Measurements from ENCODE around the gene KAT6B.

Gene KAT6B

DNA sequence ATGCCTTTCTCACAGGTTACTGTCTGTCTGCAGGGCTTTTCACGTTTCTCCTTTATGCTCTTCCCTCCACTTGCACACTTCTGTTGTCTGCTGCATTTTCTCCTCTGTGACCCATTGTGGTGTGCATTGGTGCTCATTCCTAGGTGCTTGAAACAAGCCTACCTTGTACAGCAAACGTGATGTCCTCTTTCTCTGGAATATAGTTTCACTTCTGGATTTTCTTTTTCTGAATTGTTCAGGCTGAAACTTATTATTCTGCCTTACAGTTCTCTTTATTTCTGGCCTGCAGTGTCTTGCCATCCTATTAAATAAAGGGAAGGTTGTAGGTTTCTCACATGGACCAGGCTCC, 156.2 kb downstream of the KAT6B start:
- Histone ChIP-seq H3K27ac (ENCODE audit: extremely low read depth, low read depth, low read length) (no peak overlapping the region), H3K9me3 (ENCODE audit: control insufficient read depth, insufficient read depth, low read depth, low read length) (no peaks in the 10 kb centered on the region), H3K4me1 (ENCODE audit: control insufficient read depth, insufficient read depth, low read length) (no peaks in the 10 kb centered on the region), H3K4me3 (ENCODE audit: low read depth, low read length) (no peak overlapping the region), H3K36me3 (ENCODE audit: control insufficient read depth in 2 of 2, insufficient read depth in 1 of 2, low read length in 2 of 2) (peaks cover 0 to 18% of the 10 kb centered on the region in 2 experiments; a peak in 1 of 3 replicates)
- TF ChIP-seq SCRT2 (tag by site-specific recombination; IDR thresholded peaks at IDR 0.05) (no peak), ZNF2 (tag by site-specific recombination; IDR thresholded peaks at IDR 0.05) (no peak), ZNF707 (tag by site-specific recombination; IDR thresholded peaks at IDR 0.05) (no peak), ZBTB1 (tag by site-specific recombination; IDR thresholded peaks at IDR 0.05) (no peak), ZNF10 (tag by site-specific recombination; IDR thresholded peaks at IDR 0.05) (no peak), ZFP69B (tag by site-specific recombination; IDR thresholded peaks at IDR 0.05) (no peak), MYNN (tag by site-specific recombination; IDR thresholded peaks at IDR 0.05; ENCODE audit: borderline replicate concordance) (no peak), IKZF3 (tag by site-specific recombination; IDR thresholded peaks at IDR 0.05) (no peak), ZNF324 (tag by site-specific recombination; IDR thresholded peaks at IDR 0.05) (no peak), ZNF266 (tag by site-specific recombination; IDR thresholded peaks at IDR 0.05; ENCODE audit: low read depth) (no peak), ZNF843 (tag by site-specific recombination; IDR thresholded peaks at IDR 0.05) (no peak), ZNF366 (tag by site-specific recombination; conservative IDR thresholded peaks at IDR 0.05) (no peak), ZNF549 (tag by site-specific recombination; IDR thresholded peaks at IDR 0.05) (no peak), ZNF292 (tag by site-specific recombination; IDR thresholded peaks at IDR 0.05; ENCODE audit: borderline replicate concordance, low read depth) (no peak), ZNF133 (tag by site-specific recombination; IDR thresholded peaks at IDR 0.05) (no peak), ZNF558 (tag by site-specific recombination; IDR thresholded peaks at IDR 0.05) (no peak)
- TF ChIP-seq, protein P1, sequence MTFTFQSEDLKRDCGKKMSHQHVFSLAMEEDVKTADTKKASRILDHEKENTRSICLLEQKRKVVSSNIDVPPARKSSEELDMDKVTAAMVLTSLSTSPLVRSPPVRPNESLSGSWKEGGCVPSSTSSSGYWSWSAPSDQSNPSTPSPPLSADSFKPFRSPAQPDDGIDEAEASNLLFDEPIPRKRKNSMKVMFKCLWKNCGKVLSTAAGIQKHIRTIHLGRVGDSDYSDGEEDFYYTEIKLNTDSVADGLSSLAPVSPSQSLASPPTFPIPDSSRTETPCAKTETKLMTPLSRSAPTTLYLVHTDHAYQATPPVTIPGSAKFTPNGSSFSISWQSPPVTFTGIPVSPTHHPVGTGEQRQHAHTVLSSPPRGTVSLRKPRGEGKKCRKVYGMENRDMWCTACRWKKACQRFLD (tag by site-specific recombination; IDR thresholded peaks at IDR 0.05), result no peak
- CTCF ChIA-PET, result interaction anchor here (0.6 to 1.2 kb wide), 2 partner anchors 78 to 966 kb away, joined by 3 to 4 read pairs; no protein-coding TSS in a partner anchor
- POLR2A ChIA-PET, result no interaction called here

DNA sequence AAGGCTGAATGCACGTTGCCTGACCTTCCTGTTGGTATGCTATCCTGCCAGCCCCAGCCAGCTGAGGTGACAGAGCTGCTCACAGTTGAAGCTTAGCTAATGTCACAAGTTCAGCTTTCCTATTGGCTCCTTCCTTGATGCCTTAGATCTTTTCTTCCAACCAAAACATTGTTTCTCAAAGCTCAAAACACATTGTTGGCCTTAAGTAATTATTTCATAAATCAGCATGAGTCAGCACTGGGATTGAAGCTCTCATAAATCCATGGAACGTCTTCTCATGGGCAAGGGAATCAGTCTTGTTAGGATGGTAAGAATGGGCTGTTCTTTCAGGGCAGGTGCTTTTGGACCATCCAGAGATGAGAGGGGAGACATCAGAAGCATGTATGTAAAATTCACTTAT, 157.0 kb downstream of the KAT6B start:
- POLR2A ChIA-PET, result no interaction called here
- H3K4me1 ChIP-seq (ENCODE audit: control insufficient read depth, insufficient read depth, low read length), result no peaks in the 10 kb centered on the region
- H3K36me3 ChIP-seq (ENCODE audit: control insufficient read depth in 2 of 2, insufficient read depth in 1 of 2, low read length in 2 of 2), result peaks cover 0 to 18% of the 10 kb centered on the region in 2 experiments; a peak in 1 of 3 replicates
- H3K27ac ChIP-seq (ENCODE audit: extremely low read depth, low read depth, low read length), result no peak overlapping the region
- no peak for TF ChIP-seq ZNF623 (tag by site-specific recombination; IDR thresholded peaks at IDR 0.05)
- no peak for TF ChIP-seq ZNF777 (tag by site-specific recombination; IDR thresholded peaks at IDR 0.05; ENCODE audit: borderline replicate concordance)
- TF ChIP-seq ZNF747 (tag by site-specific recombination; IDR thresholded peaks at IDR 0.05), result no peak
- no peak for TF ChIP-seq ZFP69B (tag by site-specific recombination; IDR thresholded peaks at IDR 0.05)
- TF ChIP-seq ZNF629 (tag by site-specific recombination; IDR thresholded peaks at IDR 0.05), result no peak
- CTCF ChIA-PET, result interaction anchor here (0.6 to 1.2 kb wide), 5 partner anchors 9 to 965 kb away, joined by 3 to 4 read pairs (median 3); no protein-coding TSS in a partner anchor
- no peak overlapping the region for H3K4me3 ChIP-seq (ENCODE audit: low read depth, low read length)
- H3K9me3 ChIP-seq (ENCODE audit: control insufficient read depth, insufficient read depth, low read depth, low read length), result no peaks in the 10 kb centered on the region

DNA sequence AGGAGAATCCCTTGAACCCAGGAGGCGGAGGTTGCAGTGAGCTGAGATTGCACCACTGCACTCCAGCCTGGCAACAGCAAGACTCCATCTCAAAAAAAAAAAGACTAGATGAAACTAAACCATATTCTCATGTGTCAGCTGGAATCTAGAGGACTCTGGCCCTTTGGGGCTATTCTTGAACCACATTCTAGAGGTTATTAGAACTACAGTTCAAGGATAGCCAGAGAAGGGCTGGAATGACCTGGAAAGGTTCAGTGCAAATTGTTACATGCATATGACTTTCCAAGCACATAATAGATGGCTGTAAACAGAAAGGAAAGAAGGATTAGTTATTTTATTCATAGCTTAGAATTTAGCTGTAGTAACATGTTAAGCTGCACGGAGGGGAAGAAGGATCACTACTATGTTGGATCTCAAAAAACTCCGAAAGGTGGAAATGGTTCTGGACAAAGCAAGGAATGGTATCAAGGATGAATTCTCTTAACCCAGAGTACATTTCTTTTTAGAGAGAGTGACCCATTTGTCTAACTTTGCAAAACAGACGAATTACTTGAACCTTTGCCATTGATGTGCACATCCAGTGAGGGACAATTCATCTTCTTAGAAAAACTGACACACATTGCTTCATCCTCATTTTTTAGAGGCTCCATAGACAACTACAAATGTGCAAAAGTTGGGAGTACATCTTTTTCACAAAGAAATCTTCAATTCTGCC, 161.1 kb downstream of the KAT6B start:
- Histone ChIP-seq H3K4me3 (ENCODE audit: low read depth, low read length) (no peak overlapping the region), H3K9me3 (ENCODE audit: control insufficient read depth, insufficient read depth, low read depth, low read length) (no peaks in the 10 kb centered on the region), H3K36me3 (ENCODE audit: control insufficient read depth in 2 of 2, insufficient read depth in 1 of 2, low read length in 2 of 2) (peaks cover 0 to 13% of the 10 kb centered on the region in 2 experiments; a peak in 1 of 3 replicates), H3K27ac (ENCODE audit: extremely low read depth, low read depth, low read length) (no peak overlapping the region), H3K4me1 (ENCODE audit: control insufficient read depth, insufficient read depth, low read length) (no peaks in the 10 kb centered on the region; the same call in 1 of the 2 replicates)
- ChIA-PET CTCF (interaction anchor here (0.5 kb wide), 1 partner anchor 137 kb away, joined by 6 read pairs; no protein-coding TSS in a partner anchor), POLR2A (interaction anchor here (0.6 kb wide), 1 partner anchor 149 kb away, joined by 3 read pairs; no protein-coding TSS in a partner anchor)
- TF ChIP-seq, protein P2, sequence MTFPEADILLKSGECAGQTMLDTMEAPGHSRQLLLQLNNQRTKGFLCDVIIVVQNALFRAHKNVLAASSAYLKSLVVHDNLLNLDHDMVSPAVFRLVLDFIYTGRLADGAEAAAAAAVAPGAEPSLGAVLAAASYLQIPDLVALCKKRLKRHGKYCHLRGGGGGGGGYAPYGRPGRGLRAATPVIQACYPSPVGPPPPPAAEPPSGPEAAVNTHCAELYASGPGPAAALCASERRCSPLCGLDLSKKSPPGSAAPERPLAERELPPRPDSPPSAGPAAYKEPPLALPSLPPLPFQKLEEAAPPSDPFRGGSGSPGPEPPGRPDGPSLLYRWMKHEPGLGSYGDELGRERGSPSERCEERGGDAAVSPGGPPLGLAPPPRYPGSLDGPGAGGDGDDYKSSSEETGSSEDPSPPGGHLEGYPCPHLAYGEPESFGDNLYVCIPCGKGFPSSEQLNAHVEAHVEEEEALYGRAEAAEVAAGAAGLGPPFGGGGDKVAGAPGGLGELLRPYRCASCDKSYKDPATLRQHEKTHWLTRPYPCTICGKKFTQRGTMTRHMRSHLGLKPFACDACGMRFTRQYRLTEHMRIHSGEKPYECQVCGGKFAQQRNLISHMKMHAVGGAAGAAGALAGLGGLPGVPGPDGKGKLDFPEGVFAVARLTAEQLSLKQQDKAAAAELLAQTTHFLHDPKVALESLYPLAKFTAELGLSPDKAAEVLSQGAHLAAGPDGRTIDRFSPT (tag by site-specific recombination; IDR thresholded peaks at IDR 0.05), result no peak

Measured in HEK293 (cell line).